Calu3 (cell line): ENCODE data around the gene PHPT1. TPM values are rescaled to one million over a fixed set of nuclear protein-coding genes. Genes with fewer than 3 reads are reported as not detected.

Experiments
- BruUV-seq: library from RNA; stranded (reverse); fragments of 400-500 nt; replicated peaks from 2 replicates; lab custom pipeline; 2021; lab: Mats Ljungman, UMichigan
- CTCF ChIA-PET: fragments of 300-600 bp; sonication (Branson Sonifier 250); formaldehyde crosslinking; loops from one replicate; lab custom pipeline; 2022; ENCODE audit warnings: antibody characterized with exemption; lab: Charles Lee
- DNase-seq: peaks from one replicate; pipeline ENCODE4 v3.0.0; 2022
- H3K27ac Mint-ChIP-seq: one replicate; pipeline ENCODE4 v1.8.0; 2022; ENCODE audit warnings: mixed read lengths; ENCODE audit not compliant: unreplicated experiment
- H3K27me3 Mint-ChIP-seq: one replicate; pipeline ENCODE4 v1.8.0; 2022; ENCODE audit warnings: mixed read lengths; ENCODE audit not compliant: unreplicated experiment
- H3K36me3 Mint-ChIP-seq: one replicate; pipeline ENCODE4 v1.8.0; 2022; ENCODE audit warnings: mild to moderate bottlenecking, moderate library complexity, mixed read lengths; ENCODE audit not compliant: insufficient read depth, unreplicated experiment
- H3K4me1 Mint-ChIP-seq: one replicate; pipeline ENCODE4 v1.8.0; 2022; ENCODE audit warnings: mild to moderate bottlenecking, low read depth, mixed read lengths; ENCODE audit not compliant: unreplicated experiment
- H3K4me3 Mint-ChIP-seq: one replicate; pipeline ENCODE4 v1.8.0; 2022; ENCODE audit warnings: mild to moderate bottlenecking, low read depth, moderate library complexity, mixed read lengths; ENCODE audit not compliant: unreplicated experiment
- H3K9me3 Mint-ChIP-seq: one replicate; pipeline ENCODE4 v1.8.0; 2022; ENCODE audit warnings: low read depth, mixed read lengths; ENCODE audit not compliant: unreplicated experiment
- intact Hi-C: fragments of 100-400 bp; cut with micrococcal nuclease; formaldehyde crosslinking; loops from one replicate; pipeline ENCODE4 v1.10.0; 2022; ENCODE audit not compliant: unreplicated experiment
- total RNA-seq: library from RNA; stranded (reverse); gene quantifications from 2 replicates; pipeline ENCODE4 v1.2.3, GENCODE V29; 2022
- TF ChIP-seq, protein P1 (sequence below): fragments of 200-600 bp; IDR thresholded peaks from one replicate; pipeline ENCODE4 v1.8.0; 2022; ENCODE audit warnings: antibody characterized with exemption; ENCODE audit not compliant: unreplicated experiment

Gene PHPT1
- total RNA-seq, 1 experiment from 2014 or later, result 48.7 TPM

DNA sequence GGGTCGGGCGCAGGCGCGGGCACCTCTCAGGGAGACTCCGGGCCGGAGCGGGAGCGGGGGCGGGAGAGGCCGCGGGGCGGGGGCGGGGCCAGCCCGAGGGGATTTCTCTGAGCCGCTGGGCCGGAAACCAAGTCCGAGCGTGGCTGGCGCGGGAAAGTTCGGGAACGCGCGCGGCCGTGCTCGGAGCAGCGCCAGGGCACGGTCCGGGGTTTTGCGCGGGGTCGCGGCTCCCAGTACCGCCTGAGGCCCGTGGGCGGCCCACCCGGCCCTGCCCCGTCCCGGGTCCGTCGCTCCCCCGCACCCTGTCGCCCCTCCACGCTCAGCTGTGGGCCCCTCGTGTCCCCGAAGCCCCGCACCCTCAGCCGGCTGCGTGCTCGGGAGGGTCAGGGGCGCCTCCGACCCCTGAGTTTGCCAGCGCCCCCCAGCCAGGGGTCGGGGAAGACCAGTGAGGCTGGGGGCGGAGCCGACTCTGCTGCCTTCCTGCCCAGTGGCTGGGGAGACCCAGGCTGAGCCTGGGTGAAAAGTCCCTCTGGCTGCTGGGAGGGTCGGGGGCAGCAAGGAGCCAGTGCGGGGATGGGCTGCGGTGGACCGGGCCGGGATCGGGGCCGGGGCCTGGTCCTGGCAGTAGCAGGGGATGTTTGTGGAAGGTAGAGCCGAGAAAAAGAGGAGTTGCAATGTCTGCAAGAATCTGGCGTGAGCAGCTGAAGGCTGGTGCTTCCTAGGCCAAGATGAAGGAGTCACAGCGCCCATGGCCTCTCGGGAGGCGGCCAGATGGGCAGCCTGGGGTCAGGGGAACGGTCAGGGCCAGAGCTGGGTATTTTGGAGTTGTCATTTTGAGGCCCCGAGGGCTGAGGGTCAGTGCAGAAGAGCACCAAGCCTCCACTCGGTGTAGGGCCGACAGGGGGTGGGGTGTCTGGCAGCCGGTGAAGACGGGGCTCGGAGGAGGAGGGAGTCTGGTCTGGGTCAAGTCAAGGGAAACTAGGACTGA is 37.7 kb downstream of the PHPT1 start:
- CTCF ChIA-PET, result interaction anchor here (0.6 to 1.3 kb wide), 2 partner anchors 15 kb away, joined by 5 to 11 read pairs; no protein-coding TSS in a partner anchor
- Mint-ChIP-seq H3K4me3 (peak overlapping the region; percentile 86), H3K27ac (peak overlapping the region; percentile 66), H3K4me1 (no peaks in the 10 kb centered on the region), H3K36me3 (peaks cover 53% of the 10 kb centered on the region), H3K9me3 (no peaks in the 10 kb centered on the region), H3K27me3 (no peaks in the 10 kb centered on the region)
- TF ChIP-seq, protein P1, sequence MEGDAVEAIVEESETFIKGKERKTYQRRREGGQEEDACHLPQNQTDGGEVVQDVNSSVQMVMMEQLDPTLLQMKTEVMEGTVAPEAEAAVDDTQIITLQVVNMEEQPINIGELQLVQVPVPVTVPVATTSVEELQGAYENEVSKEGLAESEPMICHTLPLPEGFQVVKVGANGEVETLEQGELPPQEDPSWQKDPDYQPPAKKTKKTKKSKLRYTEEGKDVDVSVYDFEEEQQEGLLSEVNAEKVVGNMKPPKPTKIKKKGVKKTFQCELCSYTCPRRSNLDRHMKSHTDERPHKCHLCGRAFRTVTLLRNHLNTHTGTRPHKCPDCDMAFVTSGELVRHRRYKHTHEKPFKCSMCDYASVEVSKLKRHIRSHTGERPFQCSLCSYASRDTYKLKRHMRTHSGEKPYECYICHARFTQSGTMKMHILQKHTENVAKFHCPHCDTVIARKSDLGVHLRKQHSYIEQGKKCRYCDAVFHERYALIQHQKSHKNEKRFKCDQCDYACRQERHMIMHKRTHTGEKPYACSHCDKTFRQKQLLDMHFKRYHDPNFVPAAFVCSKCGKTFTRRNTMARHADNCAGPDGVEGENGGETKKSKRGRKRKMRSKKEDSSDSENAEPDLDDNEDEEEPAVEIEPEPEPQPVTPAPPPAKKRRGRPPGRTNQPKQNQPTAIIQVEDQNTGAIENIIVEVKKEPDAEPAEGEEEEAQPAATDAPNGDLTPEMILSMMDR, result no peak
- peak; percentile 17 for DNase-seq
- intact Hi-C loops, result loop anchor here (2.0 kb wide), 1 partner anchor 14 kb away; no protein-coding TSS in a partner anchor
- no TSS peak for BruUV-seq

DNA sequence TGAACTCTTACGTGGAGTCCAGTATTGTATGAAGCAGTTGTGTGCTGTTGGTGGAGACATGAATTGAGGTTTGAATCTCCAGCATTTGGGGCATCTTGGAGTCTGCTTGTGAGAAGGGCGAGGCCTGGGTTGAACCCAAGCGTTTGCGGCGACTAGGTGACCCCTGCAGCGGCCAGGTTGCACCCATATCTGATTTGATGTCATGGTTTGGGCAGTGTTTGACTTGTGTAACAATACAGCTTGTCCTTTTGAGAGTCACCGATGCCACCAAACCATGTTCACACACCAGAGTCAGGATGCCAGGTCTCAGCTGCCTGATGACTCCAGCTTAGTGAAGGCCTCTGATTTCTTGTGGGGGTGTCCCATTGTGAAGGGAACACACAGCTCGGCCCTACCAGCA is 39.2 kb downstream of the PHPT1 start:
- Mint-ChIP-seq H3K9me3 (no peaks in the 10 kb centered on the region), H3K27me3 (no peaks in the 10 kb centered on the region), H3K4me3 (no peak overlapping the region), H3K4me1 (no peaks in the 10 kb centered on the region), H3K27ac (no peak overlapping the region), H3K36me3 (peaks cover 43% of the 10 kb centered on the region)
- TF ChIP-seq, protein P1, result no peak
- no peak for DNase-seq
- BruUV-seq, result no TSS peak
- intact Hi-C loops, result no loop called here
- CTCF ChIA-PET, result no interaction called here

DNA sequence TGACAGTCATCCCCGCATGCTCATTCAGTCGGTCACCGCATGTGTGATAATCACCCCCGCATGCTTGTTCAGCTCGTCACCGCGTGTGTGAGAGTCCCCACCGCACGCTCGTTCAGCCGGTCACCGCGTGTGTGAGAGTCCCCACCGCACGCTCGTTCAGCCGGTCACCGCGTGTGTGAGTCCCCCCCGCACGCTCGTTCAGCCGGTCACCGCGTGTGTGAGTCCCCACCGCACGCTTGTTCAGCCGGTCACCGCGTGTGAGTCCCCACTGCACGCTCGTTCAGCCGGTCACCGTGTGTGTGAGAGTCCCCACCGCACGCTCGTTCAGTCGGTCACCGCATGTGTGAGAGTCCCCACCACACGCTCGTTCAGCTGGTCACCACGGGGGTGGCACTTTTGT is 40.6 kb downstream of the PHPT1 start:
- Mint-ChIP-seq H3K27ac (no peak overlapping the region), H3K9me3 (no peaks in the 10 kb centered on the region), H3K27me3 (no peaks in the 10 kb centered on the region), H3K4me1 (peaks cover 10% of the 10 kb centered on the region), H3K4me3 (no peak overlapping the region), H3K36me3 (peaks cover 46% of the 10 kb centered on the region)
- TF ChIP-seq, protein P1, result no peak
- BruUV-seq, result no TSS peak
- DNase-seq, result no peak
- intact Hi-C loops, result no loop called here
- CTCF ChIA-PET, result no interaction called here

DNA sequence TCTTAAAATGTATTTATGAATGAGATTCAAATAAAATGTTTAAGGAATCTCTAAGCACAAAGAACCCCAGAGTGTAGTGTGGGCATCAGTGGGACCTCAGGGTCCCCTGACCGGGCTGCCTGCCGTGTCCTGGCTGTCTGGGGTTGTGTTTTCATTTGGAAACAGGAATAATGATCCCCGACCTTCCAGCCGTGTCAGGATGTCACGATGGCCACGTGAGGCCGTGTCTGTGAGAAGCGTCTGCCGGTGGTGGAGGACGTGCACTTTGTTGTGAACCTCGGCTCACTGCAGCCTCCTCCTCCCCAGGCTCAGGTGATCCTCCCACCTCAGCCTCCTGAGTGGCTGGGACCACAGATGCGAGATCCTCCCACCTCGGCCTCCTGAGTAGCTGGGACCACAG is 41.5 kb downstream of the PHPT1 start:
- TF ChIP-seq, protein P1, result no peak
- no peak for DNase-seq
- Mint-ChIP-seq H3K27me3 (no peaks in the 10 kb centered on the region), H3K9me3 (no peaks in the 10 kb centered on the region), H3K36me3 (peaks cover 39% of the 10 kb centered on the region), H3K4me1 (peaks cover 12% of the 10 kb centered on the region), H3K4me3 (no peak overlapping the region), H3K27ac (no peak overlapping the region)
- BruUV-seq, result no TSS peak
- intact Hi-C loops, result no loop called here
- CTCF ChIA-PET, result no interaction called here
